GM18867 (cell line): ENCODE data around the gene ZNF431.
"Not testable (repeated sequence)": the region's sequence is repeated elsewhere in the genome, so short reads cannot be mapped to it uniquely, and the experiment has no call there.

Experiments used
- ATAC-seq: cut with Tn5 transposase; IDR thresholded peaks from one replicate; pipeline ENCODE4 v1.9.1; 2021; ENCODE audit warnings: mild to moderate bottlenecking, moderate library complexity; ENCODE audit not compliant: unreplicated experiment

ZNF431 gene

GRCh38 chr19:21143428-21143827 lies 1.6 kb downstream of the ZNF431 start:
- ATAC-seq: no peak

GRCh38 chr19:21143854-21144253 lies 2.0 kb downstream of the ZNF431 start:
- no peak for ATAC-seq

- no peak for ATAC-seq
Observed at GRCh38 chr19:21147540-21147939, 5.7 kb downstream of the ZNF431 start.

- ATAC-seq: no peak
Observed at GRCh38 chr19:21148681-21149080, 6.8 kb downstream of the ZNF431 start.

- no peak for ATAC-seq
Observed at GRCh38 chr19:21149877-21150276, 8.0 kb downstream of the ZNF431 start.

- no peak for ATAC-seq
Observed at GRCh38 chr19:21151460-21151859, 9.6 kb downstream of the ZNF431 start.

- no peak for ATAC-seq
Observed at GRCh38 chr19:21158523-21159135, 16.8 kb downstream of the ZNF431 start.

GRCh38 chr19:21164541-21164940 lies 22.7 kb downstream of the ZNF431 start:
- no peak for ATAC-seq

GRCh38 chr19:21166436-21166835 lies 24.6 kb downstream of the ZNF431 start:
- no peak for ATAC-seq

GRCh38 chr19:21197590-21198295 lies 55.9 kb downstream of the ZNF431 start:
- no peak for ATAC-seq

GRCh38 chr19:21202865-21203494 lies 61.1 kb downstream of the ZNF431 start:
- ATAC-seq: no peak

- no peak for ATAC-seq
Observed at GRCh38 chr19:21210037-21210621, 68.3 kb downstream of the ZNF431 start.

- no peak for ATAC-seq
Observed at GRCh38 chr19:21221693-21222092, 79.9 kb downstream of the ZNF431 start.

GRCh38 chr19:21229938-21230337 lies 88.1 kb downstream of the ZNF431 start:
- not testable (repeated sequence) for ATAC-seq

GRCh38 chr19:21233691-21234090 lies 91.9 kb downstream of the ZNF431 start:
- ATAC-seq: no peak

- not testable (repeated sequence) for ATAC-seq
Observed at GRCh38 chr19:21236751-21237150, 94.9 kb downstream of the ZNF431 start.

GRCh38 chr19:21238670-21239069 lies 96.8 kb downstream of the ZNF431 start:
- no peak for ATAC-seq
